PC-9 (cell line): ENCODE results near the gene TSC1. TPM values are rescaled to one million over a fixed set of nuclear protein-coding genes. Genes with fewer than 3 reads are reported as not detected.

Experiments used
- BruUV-seq: library from RNA; stranded (reverse); fragments of 400-500 nt; replicated peaks from 2 replicates; lab custom pipeline; 2021; lab: Mats Ljungman, UMichigan
- CTCF ChIA-PET: fragments of 300-600 bp; sonication (Branson Sonifier 250); formaldehyde crosslinking; loops from one replicate; lab custom pipeline; 2022; ENCODE audit warnings: antibody characterized with exemption; lab: Charles Lee
- POLR2A ChIA-PET: fragments of 300-600 bp; sonication (Branson Sonifier 250); formaldehyde crosslinking; loops from one replicate; lab custom pipeline; 2022; ENCODE audit warnings: antibody characterized with exemption; ENCODE audit not compliant: unreplicated experiment; lab: Charles Lee
- DNase-seq, 2 experiments: peaks; one replicate each; pipeline versions ENCODE4 v3.0.0 to v3.0.0-alpha.2; 2015 to 2022; ENCODE audit warnings: mixed read lengths in 1 of 2
- H2AFZ ChIP-seq: fragments of 200-600 bp; sonication (generic); 2 replicates; pipeline ENCODE4 v1.8.1; 2017; ENCODE audit warnings: antibody characterized with exemption
- H3F3A ChIP-seq: fragments of 200-600 bp; sonication (generic); 2 replicates; pipeline ENCODE4 v1.8.1; 2017; ENCODE audit warnings: antibody characterized with exemption, mild to moderate bottlenecking, low read depth; ENCODE audit not compliant: insufficient read depth
- H3K27ac ChIP-seq: fragments of 200-600 bp; sonication (generic); 2 replicates; pipeline ENCODE4 v1.6.1; 2016; ENCODE audit warnings: mixed run types
- H3K27me3 ChIP-seq: fragments of 200-600 bp; sonication (generic); 2 replicates; pipeline ENCODE4 v1.6.1; 2016; ENCODE audit warnings: low read depth, mixed run types; ENCODE audit not compliant: insufficient read depth
- H3K36me3 ChIP-seq: fragments of 200-600 bp; sonication (generic); 2 replicates; pipeline ENCODE4 v1.6.1; 2016; ENCODE audit warnings: low read depth, mixed run types
- H3K4me1 ChIP-seq: fragments of 200-600 bp; sonication (generic); replicated peaks from 2 replicates; pipeline ENCODE4 v1.6.1; 2016; ENCODE audit warnings: mixed run types; ENCODE audit not compliant: insufficient read depth
- H3K4me2 ChIP-seq: fragments of 200-600 bp; sonication (generic); 2 replicates; pipeline ENCODE4 v1.6.1; 2017; ENCODE audit warnings: mixed run types
- H3K4me3 ChIP-seq: fragments of 200-600 bp; sonication (generic); 2 replicates; pipeline ENCODE4 v1.6.1; 2016; ENCODE audit warnings: mixed run types
- H3K79me2 ChIP-seq: fragments of 200-600 bp; sonication (generic); 2 replicates; pipeline ENCODE4 v1.6.1; 2017; ENCODE audit warnings: low read depth, mixed run types
- H3K9me2 ChIP-seq: fragments of 200-600 bp; sonication (generic); 2 replicates; pipeline ENCODE4 v1.8.1; 2017; ENCODE audit warnings: mild to moderate bottlenecking; ENCODE audit not compliant: insufficient read depth
- H3K9me3 ChIP-seq: fragments of 200-600 bp; sonication (generic); 2 replicates; pipeline ENCODE4 v1.8.1; 2016; ENCODE audit warnings: low read depth; ENCODE audit not compliant: insufficient read depth
- H4K20me1 ChIP-seq: fragments of 200-600 bp; sonication (generic); 2 replicates; pipeline ENCODE4 v1.8.1; 2017; ENCODE audit not compliant: insufficient read depth
- CTCF ChIP-seq: fragments of 200-600 bp; sonication (generic); conservative IDR thresholded peaks from 2 replicates; pipeline ENCODE4 v1.6.1; 2017; ENCODE audit warnings: mixed run types, antibody characterized with exemption, mild to moderate bottlenecking, moderate library complexity
- EZH2 ChIP-seq: fragments of 200-600 bp; sonication (generic); IDR thresholded peaks from 2 replicates; pipeline ENCODE4 v1.8.0; 2017; ENCODE audit warnings: antibody characterized with exemption, low read depth
- intact Hi-C: fragments of 100-400 bp; cut with micrococcal nuclease; formaldehyde crosslinking; loops from one replicate; pipeline ENCODE4 v1.10.0; 2022; ENCODE audit not compliant: unreplicated experiment
- total RNA-seq: library from RNA; stranded (reverse); gene quantifications from 2 replicates; pipeline ENCODE4 v1.2.3, GENCODE V29; 2021

TSC1 gene
- total RNA-seq, 1 experiment from 2014 or later, result 61.0 TPM

GRCh38 chr9:132937463-132937901 lies 6.9 kb downstream of the TSC1 start:
- Histone ChIP-seq H3K4me3 (no peak overlapping the region; the same call in 1 of the 2 replicates), H3K27ac (peak overlapping the region; percentile 56), H4K20me1 (0 out of 2 replicates have a peak, but pooled peaks cover 3% of the 10 kb centered on the region), H3K9me2 (no peaks in the 10 kb centered on the region), H3K36me3 (no peaks in the 10 kb centered on the region), H3K9me3 (no peaks in the 10 kb centered on the region), H3F3A (peaks cover 17% of the 10 kb centered on the region), H3K4me2 (peak overlapping the region; percentile 52), H3K27me3 (no peaks in the 10 kb centered on the region), H3K4me1 (peaks cover 19% of the 10 kb centered on the region), H2AFZ (no peak overlapping the region), H3K79me2 (peaks cover 67% of the 10 kb centered on the region)
- no peak for TF ChIP-seq CTCF
- no peak for TF ChIP-seq EZH2
- POLR2A ChIA-PET, result interaction anchor here (0.6 kb wide), 1 partner anchor 129 kb away, joined by 3 read pairs; no protein-coding TSS in a partner anchor
- peak in 1 of 2 experiments; percentile 53 for DNase-seq
- BruUV-seq, result no TSS peak
- intact Hi-C loops, result no loop called here
- CTCF ChIA-PET, result no interaction called here

GRCh38 chr9:132935026-132935425 lies 9.4 kb downstream of the TSC1 start:
- TF ChIP-seq CTCF, result no peak
- TF ChIP-seq EZH2, result no peak
- Histone ChIP-seq H3K9me2 (no peaks in the 10 kb centered on the region), H3K27me3 (no peaks in the 10 kb centered on the region), H2AFZ (no peak overlapping the region), H3K27ac (no peak overlapping the region), H3K4me2 (no peak overlapping the region), H3K4me1 (peaks cover 16% of the 10 kb centered on the region), H3K4me3 (no peak overlapping the region), H3F3A (peaks cover 17% of the 10 kb centered on the region), H3K9me3 (no peaks in the 10 kb centered on the region), H3K79me2 (peaks cover 43% of the 10 kb centered on the region), H3K36me3 (no peaks in the 10 kb centered on the region), H4K20me1 (no peaks in the 10 kb centered on the region)
- intact Hi-C loops, result no loop called here
- POLR2A ChIA-PET, result interaction anchor here (0.6 kb wide), 1 partner anchor 10 kb away, joined by 3 read pairs; no protein-coding TSS in a partner anchor
- no TSS peak for BruUV-seq
- DNase-seq, result no peak
- CTCF ChIA-PET, result interaction anchor here (0.7 kb wide), 1 partner anchor 11 kb away, joined by 3 read pairs; no protein-coding TSS in a partner anchor

GRCh38 chr9:132931178-132931735 lies 13.2 kb downstream of the TSC1 start:
- Histone ChIP-seq H3K4me2 (no peak overlapping the region), H3F3A (no peaks in the 10 kb centered on the region), H3K4me1 (no peaks in the 10 kb centered on the region), H3K79me2 (peaks cover 9% of the 10 kb centered on the region), H3K27me3 (no peaks in the 10 kb centered on the region), H3K36me3 (0 out of 2 replicates have a peak, but pooled peaks cover 11% of the 10 kb centered on the region), H3K9me2 (no peaks in the 10 kb centered on the region), H4K20me1 (no peaks in the 10 kb centered on the region; the same call in 1 of the 2 replicates), H3K9me3 (no peaks in the 10 kb centered on the region), H3K4me3 (no peak overlapping the region), H3K27ac (no peak overlapping the region), H2AFZ (no peak overlapping the region)
- POLR2A ChIA-PET, result no interaction called here
- DNase-seq, result no peak
- TF ChIP-seq CTCF (no peak), EZH2 (no peak)
- intact Hi-C loops, result no loop called here
- CTCF ChIA-PET, result no interaction called here
- BruUV-seq, result no TSS peak
